ENCODE data around the gene UBE2N. TPM values are rescaled to one million over a fixed set of nuclear protein-coding genes. Genes with fewer than 3 reads are reported as not detected.

Gene UBE2N
- total RNA-seq, 1 experiment from 2014 or later: 205 TPM

DNA sequence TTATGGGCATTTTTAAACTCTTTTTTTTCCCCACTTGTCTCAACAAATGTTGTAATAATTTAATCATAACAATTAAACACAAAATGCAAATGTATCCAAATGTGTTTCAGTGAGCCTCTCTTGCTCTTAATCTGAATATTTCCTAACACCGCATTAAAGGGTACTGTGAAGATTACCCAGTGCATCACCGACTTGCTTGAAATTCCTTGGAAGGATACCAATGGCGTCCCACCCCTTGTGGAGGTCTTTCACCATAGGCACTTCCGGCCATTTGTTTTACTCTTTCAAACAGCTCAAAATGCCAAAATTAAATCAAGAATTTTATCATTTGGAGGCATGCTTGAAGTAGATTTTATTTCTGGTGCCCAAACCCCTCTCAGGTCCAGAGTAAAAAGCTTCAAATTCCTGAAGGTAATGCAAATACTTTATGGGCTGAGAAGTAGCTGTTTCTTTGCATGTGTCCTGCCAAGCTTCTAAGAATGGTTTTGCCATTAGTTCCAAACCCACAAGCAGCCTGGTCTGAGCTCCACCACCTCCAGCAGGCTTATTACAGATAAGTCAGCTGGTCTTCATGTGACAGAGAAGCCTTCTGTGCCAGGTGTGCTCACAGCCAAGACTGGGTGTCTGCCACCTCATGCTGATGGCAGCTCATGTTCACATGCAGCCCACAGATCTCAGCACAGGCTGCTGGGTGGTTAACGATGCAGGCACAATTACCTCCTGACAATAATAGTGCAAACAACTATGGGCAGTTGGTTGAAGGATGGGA, 80.4 kb downstream of the UBE2N start:
- no peaks in the 10 kb centered on the region for H3K27me3 ChIP-seq (ENCODE audit: low read length)
- intact Hi-C loops (cut with micrococcal nuclease): no loop called here
- no peak overlapping the region for H3K4me3 ChIP-seq (ENCODE audit: low read length)
- H3K9me3 ChIP-seq (ENCODE audit: low read length): no peaks in the 10 kb centered on the region
- ChIA-PET POLR2A (ENCODE audit: unreplicated experiment) (no interaction called here), CTCF (interaction anchor here (0.5 kb wide), 1 partner anchor 58 kb away, joined by 10 read pairs; no protein-coding TSS in a partner anchor)
- H2AFZ ChIP-seq (ENCODE audit: low read length): no peak overlapping the region
- H3F3A ChIP-seq (ENCODE audit: low read length, unreplicated experiment): no peaks in the 10 kb centered on the region
- no peak overlapping the region for H3K4me2 ChIP-seq (ENCODE audit: low read length)
- BruUV-seq (replicated peaks): no TSS peak
- H3K36me3 ChIP-seq (ENCODE audit: low read depth, low read length): no peaks in the 10 kb centered on the region
- no peak overlapping the region for H3K27ac ChIP-seq (ENCODE audit: low read length)
- no peak for DNase-seq
- no peaks in the 10 kb centered on the region for H3K4me1 ChIP-seq (ENCODE audit: insufficient read depth, low read length)
- no peaks in the 10 kb centered on the region for H4K20me1 ChIP-seq (ENCODE audit: low read length)
- H3K9me2 ChIP-seq (replicated peaks; ENCODE audit: low read length): no peaks in the 10 kb centered on the region
- no peak overlapping the region for H3K9ac ChIP-seq (ENCODE audit: low read length)
- ATAC-seq: no peak
- TF ChIP-seq, protein P1, sequence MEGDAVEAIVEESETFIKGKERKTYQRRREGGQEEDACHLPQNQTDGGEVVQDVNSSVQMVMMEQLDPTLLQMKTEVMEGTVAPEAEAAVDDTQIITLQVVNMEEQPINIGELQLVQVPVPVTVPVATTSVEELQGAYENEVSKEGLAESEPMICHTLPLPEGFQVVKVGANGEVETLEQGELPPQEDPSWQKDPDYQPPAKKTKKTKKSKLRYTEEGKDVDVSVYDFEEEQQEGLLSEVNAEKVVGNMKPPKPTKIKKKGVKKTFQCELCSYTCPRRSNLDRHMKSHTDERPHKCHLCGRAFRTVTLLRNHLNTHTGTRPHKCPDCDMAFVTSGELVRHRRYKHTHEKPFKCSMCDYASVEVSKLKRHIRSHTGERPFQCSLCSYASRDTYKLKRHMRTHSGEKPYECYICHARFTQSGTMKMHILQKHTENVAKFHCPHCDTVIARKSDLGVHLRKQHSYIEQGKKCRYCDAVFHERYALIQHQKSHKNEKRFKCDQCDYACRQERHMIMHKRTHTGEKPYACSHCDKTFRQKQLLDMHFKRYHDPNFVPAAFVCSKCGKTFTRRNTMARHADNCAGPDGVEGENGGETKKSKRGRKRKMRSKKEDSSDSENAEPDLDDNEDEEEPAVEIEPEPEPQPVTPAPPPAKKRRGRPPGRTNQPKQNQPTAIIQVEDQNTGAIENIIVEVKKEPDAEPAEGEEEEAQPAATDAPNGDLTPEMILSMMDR (conservative IDR thresholded peaks at IDR 0.05; ENCODE audit: low read depth, low read length): no peak
- TF ChIP-seq EZH2 (IDR thresholded peaks at IDR 0.05; ENCODE audit: low read length, unreplicated experiment) (no peak), EZH2phosphoT487 (IDR thresholded peaks at IDR 0.05; ENCODE audit: borderline replicate concordance, low read length) (no peak)
- no peaks in the 10 kb centered on the region for H3K79me2 ChIP-seq (ENCODE audit: low read length)

DNA sequence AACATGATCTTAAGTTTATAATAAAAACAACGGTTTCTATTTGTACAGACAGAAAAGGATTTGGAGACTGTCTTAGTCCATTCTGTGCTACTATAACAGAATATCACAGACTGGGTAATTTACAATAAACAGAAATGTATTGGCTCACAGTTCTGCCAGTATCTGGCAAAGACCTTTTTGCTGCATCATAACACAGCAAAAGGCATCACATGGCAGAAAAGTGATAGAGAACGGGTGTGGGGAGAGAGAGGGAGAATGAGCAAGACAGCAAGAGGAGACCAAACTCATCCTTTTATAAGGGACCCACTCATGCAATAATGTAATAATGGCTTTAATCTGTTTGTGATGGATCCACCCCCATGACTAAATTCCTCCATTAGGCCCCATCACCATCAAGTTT, 81.1 kb downstream of the UBE2N start:
- H3K9me2 ChIP-seq (replicated peaks; ENCODE audit: low read length): no peaks in the 10 kb centered on the region
- H3K4me3 ChIP-seq (ENCODE audit: low read length): no peak overlapping the region
- intact Hi-C loops (cut with micrococcal nuclease): no loop called here
- BruUV-seq (replicated peaks): no TSS peak
- no peaks in the 10 kb centered on the region for H3K4me1 ChIP-seq (ENCODE audit: insufficient read depth, low read length)
- no peaks in the 10 kb centered on the region for H3F3A ChIP-seq (ENCODE audit: low read length, unreplicated experiment)
- DNase-seq (no peak), ATAC-seq (no peak)
- CTCF ChIA-PET: no interaction called here
- no peak for TF ChIP-seq EZH2 (IDR thresholded peaks at IDR 0.05; ENCODE audit: low read length, unreplicated experiment)
- no peak for TF ChIP-seq EZH2phosphoT487 (IDR thresholded peaks at IDR 0.05; ENCODE audit: borderline replicate concordance, low read length)
- TF ChIP-seq, protein P1 (conservative IDR thresholded peaks at IDR 0.05; ENCODE audit: low read depth, low read length): no peak
- H3K27me3 ChIP-seq (ENCODE audit: low read length): no peaks in the 10 kb centered on the region
- POLR2A ChIA-PET (ENCODE audit: unreplicated experiment): no interaction called here
- no peak overlapping the region for H3K27ac ChIP-seq (ENCODE audit: low read length)
- H3K9ac ChIP-seq (ENCODE audit: low read length): no peak overlapping the region
- no peaks in the 10 kb centered on the region for H3K79me2 ChIP-seq (ENCODE audit: low read length)
- no peaks in the 10 kb centered on the region for H3K9me3 ChIP-seq (ENCODE audit: low read length)
- no peak overlapping the region for H3K4me2 ChIP-seq (ENCODE audit: low read length)
- H4K20me1 ChIP-seq (ENCODE audit: low read length): no peaks in the 10 kb centered on the region
- no peaks in the 10 kb centered on the region for H3K36me3 ChIP-seq (ENCODE audit: low read depth, low read length)
- no peak overlapping the region for H2AFZ ChIP-seq (ENCODE audit: low read length)

DNA sequence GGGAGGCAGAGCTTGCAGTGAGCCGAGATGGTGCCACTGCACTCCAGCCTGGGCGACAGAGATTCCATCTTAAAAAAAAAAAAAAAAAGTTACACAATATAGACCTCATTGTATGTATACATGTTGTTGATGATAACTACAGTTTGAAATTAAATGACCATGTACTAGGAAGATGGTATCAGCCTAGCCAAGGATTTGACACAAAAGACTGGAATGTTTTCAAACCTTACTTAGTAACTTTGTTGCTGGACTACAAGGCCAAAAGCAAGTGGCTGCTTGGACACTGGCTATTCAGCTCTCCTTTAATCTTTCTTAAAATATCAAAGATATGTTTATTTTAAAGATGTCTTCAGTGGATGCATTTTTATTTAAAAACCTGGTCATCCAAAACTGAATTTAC, 82.9 kb downstream of the UBE2N start:
- no peak for ATAC-seq
- H3K9me2 ChIP-seq (replicated peaks; ENCODE audit: low read length): no peaks in the 10 kb centered on the region
- no peak overlapping the region for H3K27ac ChIP-seq (ENCODE audit: low read length)
- H3K4me1 ChIP-seq (ENCODE audit: insufficient read depth, low read length): no peaks in the 10 kb centered on the region
- H3F3A ChIP-seq (ENCODE audit: low read length, unreplicated experiment): no peaks in the 10 kb centered on the region
- H3K27me3 ChIP-seq (ENCODE audit: low read length): no peaks in the 10 kb centered on the region
- POLR2A ChIA-PET (ENCODE audit: unreplicated experiment): no interaction called here
- TF ChIP-seq, protein P1 (conservative IDR thresholded peaks at IDR 0.05; ENCODE audit: low read depth, low read length): no peak
- TF ChIP-seq EZH2phosphoT487 (IDR thresholded peaks at IDR 0.05; ENCODE audit: borderline replicate concordance, low read length): no peak
- no peaks in the 10 kb centered on the region for H3K79me2 ChIP-seq (ENCODE audit: low read length)
- no peak overlapping the region for H3K9ac ChIP-seq (ENCODE audit: low read length)
- no peak overlapping the region for H3K4me3 ChIP-seq (ENCODE audit: low read length)
- no peak overlapping the region for H2AFZ ChIP-seq (ENCODE audit: low read length)
- no TSS peak for BruUV-seq (replicated peaks)
- intact Hi-C loops (cut with micrococcal nuclease): no loop called here
- H3K36me3 ChIP-seq (ENCODE audit: low read depth, low read length): no peaks in the 10 kb centered on the region
- DNase-seq: no peak
- no peak overlapping the region for H3K4me2 ChIP-seq (ENCODE audit: low read length)
- no peaks in the 10 kb centered on the region for H3K9me3 ChIP-seq (ENCODE audit: low read length)
- CTCF ChIA-PET: no interaction called here
- no peaks in the 10 kb centered on the region for H4K20me1 ChIP-seq (ENCODE audit: low read length)

All from PC-3 (cell line).